GM12878 (cell line): Measurements from ENCODE around the gene BCL2. TPM values are rescaled to one million over a fixed set of nuclear protein-coding genes. Genes with fewer than 3 reads are reported as not detected.
A peak's percentile ranks its signal among the peaks of the same experiment; 100 is the strongest.

Experiments
- ATAC-seq: fragments of 200-7000 bp; cut with Tn5 transposase; 3 replicates; pipeline ENCODE4 v1.9.1; 2020; ENCODE audit warnings: mild to moderate bottlenecking, moderate library complexity
- BruUV-seq: library from RNA; stranded (reverse); fragments of 400-500 nt; replicated peaks from 2 replicates; lab custom pipeline; 2021; lab: Mats Ljungman, UMichigan
- CTCF ChIA-PET: fragments of 300-600 bp; sonication (Branson Sonifier 250); formaldehyde crosslinking; extraction: SDS; loops from one replicate; lab custom pipeline; 2021; ENCODE audit warnings: inconsistent platforms; lab: Yijun Ruan, JAX
- POLR2A ChIA-PET: fragments of 350-600 bp; formaldehyde crosslinking; extraction: SDS; loops from one replicate; lab custom pipeline; 2021; ENCODE audit warnings: inconsistent platforms; lab: Charles Lee
- RAD21 ChIA-PET: fragments of 300-600 bp; sonication (Branson Sonifier 250); formaldehyde crosslinking; loops from one replicate; lab custom pipeline; 2023; ENCODE audit warnings: antibody characterized with exemption; ENCODE audit not compliant: unreplicated experiment; lab: Charles Lee
- SMC1A ChIA-PET: fragments of 300-600 bp; sonication (Branson Sonifier 250); formaldehyde crosslinking; loops from one replicate; lab custom pipeline; 2023; ENCODE audit not compliant: unreplicated experiment, uncharacterized antibody; lab: Charles Lee
- DNase-seq: peaks from one replicate; pipeline ENCODE4 v3.0.0-alpha.2; 2011; ENCODE audit warnings: low read depth, low spot score
- FAIRE-seq: peaks from 3 replicates; lab custom pipeline; 2011; peaks lifted over from hg19 to GRCh38; lab: Jason Lieb, UNC
- H2AFZ ChIP-seq: 2 replicates; pipeline ENCODE4 v1.6.0; 2011; ENCODE audit warnings: low read depth, low read length, control low read depth; ENCODE audit not compliant: control insufficient read depth
- H3K27ac ChIP-seq: 2 replicates; pipeline ENCODE4 v1.5.1; 2011; ENCODE audit warnings: control low read depth; ENCODE audit not compliant: control insufficient read depth, insufficient read depth
- H3K27me3 ChIP-seq, 2 experiments: replicated peaks in 1 of 2; 2 replicates each; pipeline versions ENCODE4 v1.6.0 to v1.6.1; 2011; ENCODE audit warnings: low read length in 1 of 2; ENCODE audit not compliant: control insufficient read depth in 2 of 2, insufficient read depth in 2 of 2
- H3K36me3 ChIP-seq, 2 experiments: 2 replicates each; pipeline ENCODE4 v1.5.1; 2011; ENCODE audit warnings: low read length in 1 of 2; ENCODE audit not compliant: control insufficient read depth in 2 of 2, insufficient read depth in 2 of 2
- H3K4me1 ChIP-seq: 2 replicates; pipeline ENCODE4 v1.6.1; 2011; ENCODE audit warnings: mild to moderate bottlenecking, low read length, moderate library complexity, mixed read lengths; ENCODE audit not compliant: control insufficient read depth, insufficient read depth
- H3K4me2 ChIP-seq: 2 replicates; pipeline ENCODE4 v1.6.0; 2011; ENCODE audit warnings: control low read depth; ENCODE audit not compliant: control insufficient read depth, insufficient read depth
- H3K4me3 ChIP-seq: fragments of 200-600 bp; sonication (generic); 2 replicates; pipeline ENCODE4 v1.5.1; 2016
- H3K79me2 ChIP-seq: 2 replicates; pipeline ENCODE4 v1.6.0; 2011; ENCODE audit warnings: low read length; ENCODE audit not compliant: control insufficient read depth, insufficient read depth
- H3K9ac ChIP-seq: 2 replicates; pipeline ENCODE4 v1.8.0; 2011; ENCODE audit warnings: low read length, control low read depth, mixed read lengths; ENCODE audit not compliant: control insufficient read depth, insufficient read depth
- H3K9me3 ChIP-seq: replicated peaks from 3 replicates; pipeline ENCODE4 v1.5.1; 2011; ENCODE audit warnings: mild to moderate bottlenecking, low read length; ENCODE audit not compliant: control insufficient read depth, insufficient read depth
- H4K20me1 ChIP-seq: 2 replicates; pipeline ENCODE4 v1.6.0; 2011; ENCODE audit not compliant: control insufficient read depth, insufficient read depth
- ATF3 ChIP-seq: IDR thresholded peaks from 2 replicates; pipeline ENCODE4 v1.6.1; 2011; ENCODE audit warnings: low read depth, mild to moderate bottlenecking, low read length, moderate library complexity, borderline replicate concordance; ENCODE audit errors: extremely low read depth
- BCL11A ChIP-seq: IDR thresholded peaks from 2 replicates; pipeline ENCODE4 v1.6.1; 2011; ENCODE audit warnings: low read depth, low read length
- CBFB ChIP-seq: IDR thresholded peaks from 2 replicates; pipeline ENCODE4 v1.6.1; 2016; ENCODE audit warnings: antibody characterized with exemption, low read depth
- CBX3 ChIP-seq: fragments of 200-600 bp; sonication (generic); IDR thresholded peaks from 2 replicates; pipeline ENCODE4 v1.6.1; 2016; ENCODE audit warnings: low read depth, borderline replicate concordance
- CHD1 ChIP-seq: IDR thresholded peaks from 2 replicates; pipeline ENCODE4 v1.6.1; 2012; ENCODE audit warnings: low read depth, low read length, improper control_type of control experiment
- CHD2 ChIP-seq: IDR thresholded peaks from 2 replicates; pipeline ENCODE4 v1.6.1; 2011; ENCODE audit warnings: low read depth, low read length, improper control_type of control experiment, borderline replicate concordance
- CREM ChIP-seq: IDR thresholded peaks from 2 replicates; pipeline ENCODE4 v1.6.1; 2014; ENCODE audit warnings: antibody characterized with exemption, low read depth
- EGR1 ChIP-seq, 2 experiments: IDR thresholded peaks; 1 replicate in 1 of 2; 2 replicates in 1 of 2; pipeline ENCODE4 v1.6.1; 2011 to 2012; ENCODE audit warnings: low read depth in 2 of 2, low read length in 2 of 2, borderline replicate concordance in 1 of 2, mild to moderate bottlenecking in 1 of 2, moderate library complexity in 1 of 2
- EP300 ChIP-seq, 2 experiments: fragments of 150-350 bp in 1 of 2; IDR thresholded peaks; 2 replicates each; pipeline ENCODE4 v1.6.1; 2011 to 2012; ENCODE audit warnings: low read depth in 2 of 2, low read length in 2 of 2, borderline replicate concordance in 1 of 2, improper control_type of control experiment in 1 of 2, inconsistent platforms in 1 of 2; ENCODE audit not compliant: control insufficient read depth in 1 of 2
- EZH2 ChIP-seq: IDR thresholded peaks from 2 replicates; pipeline ENCODE4 v1.6.1; 2012; ENCODE audit warnings: low read depth, mild to moderate bottlenecking, control low read depth, inconsistent platforms, low read length, borderline replicate concordance; ENCODE audit not compliant: control insufficient read depth
- IRF3 ChIP-seq: fragments of 450-650 bp; IDR thresholded peaks from 2 replicates; pipeline ENCODE4 v1.6.1; 2014; ENCODE audit warnings: mild to moderate bottlenecking
- JUNB ChIP-seq: IDR thresholded peaks from 2 replicates; pipeline ENCODE4 v1.6.1; 2016; ENCODE audit warnings: antibody characterized with exemption, mild to moderate bottlenecking
- LARP7 ChIP-seq: fragments of 450-650 bp; IDR thresholded peaks from 2 replicates; pipeline ENCODE4 v1.6.1; 2017; ENCODE audit warnings: mild to moderate bottlenecking
- MLLT1 ChIP-seq: fragments of 450-650 bp; IDR thresholded peaks from 2 replicates; pipeline ENCODE4 v1.6.1; 2016; ENCODE audit warnings: mild to moderate bottlenecking
- NR2C2 ChIP-seq: IDR thresholded peaks from 2 replicates; pipeline ENCODE4 v1.6.1; 2011; ENCODE audit warnings: borderline replicate concordance, low read depth; ENCODE audit not compliant: control insufficient read depth, insufficient read length
- POLR2AphosphoS2 ChIP-seq: IDR thresholded peaks from 2 replicates; pipeline ENCODE4 v1.6.1; 2011; ENCODE audit warnings: low read depth, mild to moderate bottlenecking, low read length, improper control_type of control experiment, moderate library complexity
- POLR2AphosphoS5 ChIP-seq: IDR thresholded peaks from 2 replicates; pipeline ENCODE4 v1.6.1; 2011; ENCODE audit warnings: mild to moderate bottlenecking, low read length, inconsistent platforms
- RBBP5 ChIP-seq: fragments of 200-600 bp; sonication (generic); conservative IDR thresholded peaks from 2 replicates; pipeline ENCODE4 v1.6.1; 2016
- SMAD5 ChIP-seq: IDR thresholded peaks from 2 replicates; pipeline ENCODE4 v1.6.1; 2016; ENCODE audit warnings: antibody characterized with exemption, low read depth
- YBX1 ChIP-seq: fragments of 450-650 bp; IDR thresholded peaks from 2 replicates; pipeline ENCODE4 v1.6.1; 2016; ENCODE audit warnings: antibody characterized with exemption
- ZNF217 ChIP-seq: fragments of 450-650 bp; IDR thresholded peaks from 2 replicates; pipeline ENCODE4 v1.6.1; 2017; ENCODE audit warnings: antibody characterized with exemption, mild to moderate bottlenecking
- WGBS: methylation state at CpG from one replicate; pipeline ENCODE4 v1.1.6; 2016; ENCODE audit warnings: low lambda C conversion rate; ENCODE audit not compliant: insufficient replicate concordance, insufficient coverage; ENCODE audit errors: missing lambda C conversion rate; 5-methylcytosine and 5-hydroxymethylcytosine counted together
- in situ Hi-C: fragments of 300-500 bp; cut with MboI; formaldehyde crosslinking; loops from 9 replicates; pipeline ENCODE4 v1.14.3; 2018; ENCODE audit warnings: mixed read lengths
- intact Hi-C: fragments of 100-400 bp; cut with micrococcal nuclease; formaldehyde crosslinking; loops from one replicate; pipeline ENCODE4 v1.14.2; 2022; ENCODE audit not compliant: unreplicated experiment
- polyA plus RNA-seq, 11 experiments: library from polyadenylated mRNA; depleted of rRNA in 4 of 11; unstranded in 6 of 11; stranded (reverse) in 5 of 11; fragments of >200 nt; fragmentation: Nextera tagmentation in 4 of 11; fragmentation: Illumina TruSeq in 1 of 11; extraction: Ambion mirVana in 4 of 11; extraction: Trizol in 1 of 11; gene quantifications; 1 replicate in 1 of 11; 2 replicates in 10 of 11; pipeline versions ENCODE4 v1.2.1 to v1.2.3, GENCODE V29; 2011 to 2016; ENCODE audit warnings: inconsistent platforms in 2 of 11, missing spikeins in 2 of 11, low read depth in 1 of 11
- total RNA-seq, 4 experiments: library from RNA; depleted of rRNA in 3 of 4; stranded (reverse); fragments of >200 nt in 3 of 4; fragmentation: Illumina TruSeq in 1 of 4; extraction: Trizol in 1 of 4; gene quantifications; 2 replicates each; pipeline versions ENCODE4 v1.2.1 to v1.2.3, GENCODE V29; 2013 to 2021

The BCL2 gene
- total and polyA plus RNA-seq, 10 of the 15 experiments (the other 5 are each of a cell fraction or from before 2014, with no cell fraction given) = 4.1 to 47.8 (median 19.3) TPM

- Histone ChIP-seq H3K4me2 (peak overlapping the region; percentile 88), H3K4me1 (peaks cover 25% of the 10 kb centered on the region)
- no TSS peak for BruUV-seq
- TF ChIP-seq POLR2AphosphoS2 (0 out of 2 replicates have a peak, but pooled peaks have one; percentile 6), EGR1 (IDR thresholded peaks at IDR 0.05; ENCODE audit: borderline replicate concordance in 1 of 2, low read depth in 2 of 2, low read length in 2 of 2) (peak in 1 of 2 experiments; percentile 55; a peak in 1 of 3 replicates), BCL11A (no peak), ATF3 (no peak), JUNB (no peak), RBBP5 (no peak), CREM (no peak), NR2C2 (no peak), EZH2 (no peak), MLLT1 (peak; percentile 84), CBFB (no peak), YBX1 (no peak), CHD2 (no peak), IRF3 (no peak), EP300 (IDR thresholded peaks at IDR 0.05; ENCODE audit: borderline replicate concordance in 1 of 2, control insufficient read depth in 1 of 2, low read depth in 2 of 2, low read length in 2 of 2) (no peak; a peak in 1 of 4 replicates), POLR2AphosphoS5 (peak; percentile 68), CHD1 (0 out of 2 replicates have a peak, but pooled peaks have one; percentile 40), SMAD5 (no peak), ZNF217 (no peak), LARP7 (no peak; the same call in 1 of the 2 replicates), CBX3 (no peak)
Measured at GRCh38 chr18:63313396-63313917, 6.1 kb downstream of the BCL2 start.

More at GRCh38 chr18:63313396-63313917, 6.1 kb downstream of the BCL2 start:
- POLR2A ChIA-PET = interaction anchor here (1.1 to 6.5 kb wide), 7 partner anchors 12 to 297 kb away, joined by 3 to 144 read pairs (median 20); no protein-coding TSS in a partner anchor
- DNase-seq = no peak
- Histone ChIP-seq H3K79me2 (peaks cover 98% of the 10 kb centered on the region), H3K27me3 (no peaks in the 10 kb centered on the region), H3K9me3 (no peaks in the 10 kb centered on the region), H3K27ac (peak overlapping the region; percentile 90), H3K9ac (peak overlapping the region; percentile 97), H2AFZ (no peak overlapping the region), H3K36me3 (peaks cover 0 to 5% of the 10 kb centered on the region in 2 experiments; a peak in 3 of 4 replicates), H3K4me3 (peak overlapping the region; percentile 98), H4K20me1 (no peaks in the 10 kb centered on the region)
- FAIRE-seq = no peak
- peak; percentile 1; the same call in 1 of the 3 replicates for ATAC-seq
- 17% methylated on average over 5 of the region's 5 CpGs for WGBS
- intact Hi-C loops (loop anchor here (2.0 kb wide), 1 partner anchor 153 kb away; no protein-coding TSS in a partner anchor), in situ Hi-C loops (no loop called here)
- CTCF ChIA-PET = interaction anchor here (1.2 to 6.6 kb wide), 11 partner anchors 11 to 296 kb away, joined by 3 to 119 read pairs (median 6); no protein-coding TSS in a partner anchor
- SMC1A ChIA-PET = interaction anchor here (0.9 to 6.8 kb wide), 16 partner anchors 14 to 190 kb away, joined by 3 to 161 read pairs (median 8); no protein-coding TSS in a partner anchor
- RAD21 ChIA-PET = interaction anchor here (1.0 to 6.1 kb wide), 10 partner anchors 9 to 182 kb away, joined by 3 to 172 read pairs (median 13); no protein-coding TSS in a partner anchor
